GM11168 (cell line): ENCODE data around the gene SHOX.

Source experiments
- in situ Hi-C: fragments of 300-500 bp; cut with MboI; formaldehyde crosslinking; loops from one replicate; pipeline ENCODE4 v1.12.0; 2022; ENCODE audit warnings: low sequenced_read_pairs; ENCODE audit not compliant: unreplicated experiment

Gene SHOX

GRCh38 chrX:703866-704265, 73.3 kb downstream of the SHOX start:
- in situ Hi-C loops, result no loop called here
